Keratinocyte (primary cell): Measurements from ENCODE around the gene CFAP46. TPM values are rescaled to one million over a fixed set of nuclear protein-coding genes. Genes with fewer than 3 reads are reported as not detected.

Experiments
- DNase-seq: peaks from one replicate; pipeline ENCODE4 v3.0.0-alpha.2; 2011; ENCODE audit warnings: low read depth, missing footprints, low spot score
- FAIRE-seq: peaks from 2 replicates; lab custom pipeline; 2011; peaks lifted over from hg19 to GRCh38; lab: Jason Lieb, UNC
- H2AFZ ChIP-seq: 2 replicates; pipeline ENCODE4 v1.6.0; 2012; ENCODE audit warnings: low read length, control low read depth, inconsistent platforms; ENCODE audit not compliant: control insufficient read depth
- H3K27ac ChIP-seq: 2 replicates; pipeline ENCODE4 v1.5.1; 2011; ENCODE audit warnings: low read length; ENCODE audit not compliant: control insufficient read depth, insufficient read depth
- H3K27me3 ChIP-seq: 3 replicates; pipeline ENCODE4 v1.6.0; 2011; ENCODE audit warnings: low read length; ENCODE audit not compliant: control insufficient read depth, insufficient read depth; ENCODE audit errors: extremely low read depth
- H3K36me3 ChIP-seq, 2 experiments: 2 replicates in 1 of 2; 3 replicates in 1 of 2; pipeline ENCODE4 v1.5.1; 2011; ENCODE audit warnings: low read length in 2 of 2, mild to moderate bottlenecking in 1 of 2; ENCODE audit not compliant: control insufficient read depth in 2 of 2, insufficient read depth in 2 of 2; ENCODE audit errors: extremely low read depth in 1 of 2
- H3K4me1 ChIP-seq: 3 replicates; pipeline ENCODE4 v1.5.1; 2011; ENCODE audit warnings: low read length; ENCODE audit not compliant: control insufficient read depth, insufficient read depth; ENCODE audit errors: extremely low read depth
- H3K4me2 ChIP-seq: 3 replicates; pipeline ENCODE4 v1.6.0; 2011; ENCODE audit warnings: low read depth, low read length; ENCODE audit not compliant: control insufficient read depth, insufficient read depth; ENCODE audit errors: extremely low read depth
- H3K4me3 ChIP-seq, 3 experiments: fragments of 200-600 bp in 1 of 3; sonication (generic) in 1 of 3; 2 replicates in 2 of 3; 3 replicates in 1 of 3; pipeline ENCODE4 v1.5.1; 2011 to 2016; ENCODE audit warnings: low read length in 3 of 3, mild to moderate bottlenecking in 3 of 3, control low read depth in 2 of 3, inconsistent platforms in 1 of 3, low read depth in 1 of 3, mixed read lengths in 1 of 3, mixed run types in 1 of 3, moderate library complexity in 1 of 3; ENCODE audit not compliant: control insufficient read depth in 2 of 3, insufficient read depth in 2 of 3; ENCODE audit errors: extremely low read depth in 1 of 3
- H3K79me2 ChIP-seq: 2 replicates; pipeline ENCODE4 v1.6.0; 2012; ENCODE audit warnings: low read length; ENCODE audit not compliant: control insufficient read depth, insufficient read depth
- H3K9ac ChIP-seq: 3 replicates; pipeline ENCODE4 v1.6.0; 2011; ENCODE audit warnings: low read length; ENCODE audit not compliant: control insufficient read depth, insufficient read depth; ENCODE audit errors: extremely low read depth
- H3K9me1 ChIP-seq: 3 replicates; pipeline ENCODE4 v1.6.0; 2011; ENCODE audit warnings: low read length; ENCODE audit not compliant: control insufficient read depth, insufficient read depth; ENCODE audit errors: extremely low read depth
- H3K9me3 ChIP-seq: 2 replicates; pipeline ENCODE4 v1.5.1; 2012; ENCODE audit warnings: low read depth, low read length; ENCODE audit not compliant: control insufficient read depth
- H4K20me1 ChIP-seq: 3 replicates; pipeline ENCODE4 v1.6.0; 2011; ENCODE audit warnings: low read length; ENCODE audit not compliant: control insufficient read depth, insufficient read depth; ENCODE audit errors: extremely low read depth
- CTCF ChIP-seq, 3 experiments: IDR thresholded peaks in 1 of 3; conservative IDR thresholded peaks in 1 of 3; optimal IDR thresholded peaks in 1 of 3; 2 replicates in 2 of 3; 3 replicates in 1 of 3; pipeline versions ENCODE3 to v1.5.1; 2011; ENCODE audit warnings: low read length in 3 of 3, mild to moderate bottlenecking in 3 of 3, moderate library complexity in 2 of 3, control low read depth in 1 of 3, inconsistent platforms in 1 of 3; ENCODE audit not compliant: insufficient read depth in 2 of 3; ENCODE audit errors: extremely low read depth in 1 of 3
- EZH2 ChIP-seq: IDR thresholded peaks from one replicate; pipeline ENCODE4 v1.6.1; 2012; ENCODE audit warnings: inconsistent platforms, mild to moderate bottlenecking, low read length, moderate library complexity
- dilution Hi-C: fragments of 300-500 bp; cut with MboI; formaldehyde crosslinking; loops from one replicate; pipeline ENCODE4 v1.7.0; 2020; ENCODE audit warnings: low sequenced_read_pairs; ENCODE audit not compliant: extremely low pct_ligation_motif_present
- polyA plus RNA-seq, 5 experiments: library from polyadenylated mRNA; depleted of rRNA in 3 of 5; stranded (reverse) in 3 of 5; stranded (forward) in 1 of 5; unstranded in 1 of 5; fragments of >200 nt; gene quantifications; 1 replicate in 1 of 5; 2 replicates in 3 of 5; 3 replicates in 1 of 5; pipeline versions ENCODE4 v1.2.1 to v1.2.3, GENCODE V29; 2011 to 2012; ENCODE audit warnings: missing spikeins in 2 of 5, low read depth in 1 of 5, low replicate concordance in 1 of 5

The CFAP46 gene
- polyA plus RNA-seq, 1 donor (not counting 4 experiments of a cell fraction or from before 2014, with no cell fraction given), result 1.00 TPM

GRCh38 chr10:132884691-132885271 is 57.6 kb downstream of the CFAP46 start:
- no peak for DNase-seq
- H3K36me3 ChIP-seq, result no peaks in the 10 kb centered on the region
- no peak overlapping the region for H3K27ac ChIP-seq
- H3K27me3 ChIP-seq, result peaks cover 10% of the 10 kb centered on the region
- FAIRE-seq, result no peak
- no peak overlapping the region for H3K4me3 ChIP-seq
- H3K9ac ChIP-seq, result no peak overlapping the region
- dilution Hi-C loops, result no loop called here
- no peaks in the 10 kb centered on the region for H3K4me1 ChIP-seq
- H3K9me1 ChIP-seq, result no peaks in the 10 kb centered on the region
- no peak overlapping the region for H3K4me2 ChIP-seq
- H3K79me2 ChIP-seq, result no peaks in the 10 kb centered on the region
- no peaks in the 10 kb centered on the region for H4K20me1 ChIP-seq
- H2AFZ ChIP-seq, result no peak overlapping the region
- TF ChIP-seq CTCF (optimal IDR thresholded peaks at IDR 0.05 in 1 of 3, IDR thresholded peaks at IDR 0.05 in 1 of 3, conservative IDR thresholded peaks at IDR 0.05 in 1 of 3; ENCODE audit: extremely low read depth in 1 of 3, insufficient read depth in 2 of 3, low read length in 3 of 3), result no peak
- no peak for TF ChIP-seq EZH2
- no peaks in the 10 kb centered on the region for H3K9me3 ChIP-seq

GRCh38 chr10:132884041-132884440 is 58.3 kb downstream of the CFAP46 start:
- Histone ChIP-seq H4K20me1 (no peaks in the 10 kb centered on the region), H3K27me3 (peaks cover 18% of the 10 kb centered on the region), H3K4me1 (no peaks in the 10 kb centered on the region), H3K4me2 (no peak overlapping the region), H3K36me3 (no peaks in the 10 kb centered on the region), H3K4me3 (no peak overlapping the region), H3K9me1 (no peaks in the 10 kb centered on the region), H3K9ac (no peak overlapping the region), H3K27ac (no peak overlapping the region), H3K9me3 (no peaks in the 10 kb centered on the region), H3K79me2 (no peaks in the 10 kb centered on the region), H2AFZ (no peak overlapping the region)
- TF ChIP-seq EZH2 (no peak), CTCF (optimal IDR thresholded peaks at IDR 0.05 in 1 of 3, IDR thresholded peaks at IDR 0.05 in 1 of 3, conservative IDR thresholded peaks at IDR 0.05 in 1 of 3; ENCODE audit: extremely low read depth in 1 of 3, insufficient read depth in 2 of 3, low read length in 3 of 3) (no peak)
- FAIRE-seq, result no peak
- dilution Hi-C loops, result no loop called here
- DNase-seq, result no peak
